SH-SY5Y (cell line): ENCODE measurements around the gene SYPL2.

ENCODE experiments used
- GATA2 ChIP-seq: IDR thresholded peaks from 2 replicates; pipeline ENCODE4 v1.6.1; 2011; ENCODE audit warnings: mild to moderate bottlenecking, low read depth, low read length
- GATA3 ChIP-seq: IDR thresholded peaks from 2 replicates; pipeline ENCODE4 v1.6.1; 2011; ENCODE audit warnings: low read depth, mild to moderate bottlenecking, low read length, moderate library complexity

DNA sequence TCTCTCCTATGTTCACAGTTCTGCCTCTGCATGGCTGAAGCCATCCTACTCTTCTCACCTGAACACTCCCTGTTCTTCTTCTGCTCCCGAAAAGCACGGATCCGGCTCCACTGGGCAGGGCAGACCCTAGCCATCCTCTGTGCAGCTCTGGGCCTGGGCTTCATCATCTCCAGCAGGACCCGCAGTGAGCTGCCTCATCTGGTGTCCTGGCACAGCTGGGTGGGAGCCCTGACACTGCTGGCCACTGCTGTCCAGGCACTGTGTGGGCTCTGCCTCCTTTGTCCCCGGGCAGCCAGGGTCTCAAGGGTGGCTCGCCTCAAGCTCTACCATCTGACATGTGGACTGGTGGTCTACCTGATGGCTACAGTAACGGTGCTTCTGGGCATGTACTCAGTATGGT is 29.4 kb downstream of the SYPL2 start:
- TF ChIP-seq GATA3, result no peak
- no peak for TF ChIP-seq GATA2
